ENCODE results near the gene GALK1. TPM values are rescaled to one million over a fixed set of nuclear protein-coding genes. Genes with fewer than 3 reads are reported as not detected.

Gene GALK1
- total RNA-seq, 1 experiment from 2014 or later, result 36.7 TPM

GRCh38 chr17:75756451-75757085, 8.4 kb downstream of the GALK1 start:
- no peak overlapping the region for H3K23ac ChIP-seq (ENCODE audit: insufficient read length, low read depth, low read length)
- H3K9ac ChIP-seq (ENCODE audit: extremely low read depth, insufficient read length, low read length), result no peak overlapping the region
- no peaks in the 10 kb centered on the region; the same call in 1 of the 2 replicates for H3K4me1 ChIP-seq (ENCODE audit: insufficient read depth, low read length)
- H3K27me3 Mint-ChIP-seq (ENCODE audit: low read depth), result peaks cover 12% of the 10 kb centered on the region
- H3K9me3 ChIP-seq (ENCODE audit: control insufficient read depth, low read depth, low read length), result no peaks in the 10 kb centered on the region
- H3K56ac ChIP-seq (ENCODE audit: insufficient read length, low read depth, low read length), result no peak overlapping the region
- H2AK5ac ChIP-seq (ENCODE audit: insufficient read length, low read length), result no peak overlapping the region
- no peak overlapping the region for H2AFZ ChIP-seq (ENCODE audit: low read length)
- H3K27ac ChIP-seq (ENCODE audit: insufficient read length, low read depth, low read length), result no peak overlapping the region
- H2BK15ac ChIP-seq (ENCODE audit: low read depth, low read length), result no peak overlapping the region
- no peak overlapping the region for H3T11ph ChIP-seq (ENCODE audit: low read length)
- no peaks in the 10 kb centered on the region for H3K9me3 Mint-ChIP-seq
- no peak overlapping the region for H2BK12ac ChIP-seq (ENCODE audit: insufficient read length, low read depth, low read length)
- no CpG with 5 or more reads among the region's 29 CpGs for WGBS (ENCODE audit: extremely low coverage, insufficient read length, low lambda C conversion rate)
- no peak overlapping the region; a peak in 1 of 5 replicates for H3K4me3 Mint-ChIP-seq
- H2BK20ac ChIP-seq (ENCODE audit: low read depth, low read length, poor library complexity, severe bottlenecking), result no peak overlapping the region
- no peak overlapping the region for H2BK5ac ChIP-seq (ENCODE audit: insufficient read length, low read length)
- H4K8ac ChIP-seq (replicated peaks; ENCODE audit: insufficient read length, low read depth, low read length), result no peak overlapping the region
- no peak overlapping the region for H4K91ac ChIP-seq (ENCODE audit: insufficient read length, low read depth, low read length)
- peaks cover 0 to 2% (median 0%) of the 10 kb centered on the region in 3 experiments; a peak in 1 of 7 replicates for H3K36me3 Mint-ChIP-seq (ENCODE audit: insufficient read depth in 1 of 3, low read depth in 3 of 3)
- peaks cover 3% of the 10 kb centered on the region for H3K23me2 ChIP-seq (ENCODE audit: insufficient read length, low read depth, low read length, poor library complexity, severe bottlenecking)
- no peak overlapping the region for H3K4ac ChIP-seq (ENCODE audit: low read depth, low read length)
- H3K79me1 ChIP-seq (ENCODE audit: insufficient read depth, low read depth, low read length, poor library complexity, severe bottlenecking), result no peaks in the 10 kb centered on the region
- H3K79me2 ChIP-seq (ENCODE audit: insufficient read depth, low read length), result no peaks in the 10 kb centered on the region
- no peak overlapping the region for H4K5ac ChIP-seq (ENCODE audit: insufficient read length, low read depth, low read length)
- H3K14ac ChIP-seq (ENCODE audit: insufficient read depth, low read length), result no peak overlapping the region
- no peak overlapping the region for H2BK120ac ChIP-seq (ENCODE audit: low read depth, low read length, poor library complexity, severe bottlenecking)
- peak; percentile 36 for DNase-seq
- H3K27me3 ChIP-seq (ENCODE audit: insufficient read depth, low read length), result no peaks in the 10 kb centered on the region
- no peak overlapping the region for H3K4me2 ChIP-seq (ENCODE audit: insufficient read depth, insufficient read length, low read length)
- peaks cover 8 to 17% of the 10 kb centered on the region in 2 experiments for H3K4me1 Mint-ChIP-seq
- no peak for TF ChIP-seq CTCF (conservative IDR thresholded peaks at IDR 0.05)
- H4K20me1 ChIP-seq (ENCODE audit: control insufficient read depth, insufficient read depth, insufficient read length), result no peaks in the 10 kb centered on the region
- H3K18ac ChIP-seq (ENCODE audit: insufficient read length, low read depth, low read length), result no peak overlapping the region
- H3K27ac Mint-ChIP-seq, result no peak overlapping the region
